Ovary (tissue), 9 donors: ENCODE data around the gene NPHP4. TPM values are rescaled to one million over a fixed set of nuclear protein-coding genes. Genes with fewer than 3 reads are reported as not detected.
A peak's percentile ranks its signal among the peaks of the same experiment; 100 is the strongest.

Experiments used
- DNase-seq, 5 donors: peaks; one replicate each; pipeline ENCODE4 v3.0.0-alpha.2; 2019 to 2020
- H3K27ac ChIP-seq, 2 donors: fragments of 200-600 bp; one replicate each; pipeline versions ENCODE4 v1.5.1 to v1.8.0; 2019 to 2022
- H3K27me3 ChIP-seq: fragments of 200-600 bp; one replicate; pipeline ENCODE4 v1.8.0; 2022
- H3K36me3 ChIP-seq: fragments of 200-600 bp; sonication (generic); one replicate; pipeline ENCODE4 v1.5.1; 2019
- H3K4me1 ChIP-seq: one replicate; pipeline ENCODE4 v1.8.1; 2013; ENCODE audit warnings: mild to moderate bottlenecking, moderate library complexity; ENCODE audit not compliant: insufficient read depth
- H3K4me3 ChIP-seq: fragments of 200-600 bp; sonication (generic); one replicate; pipeline ENCODE4 v1.5.1; 2017
- H3K9me3 ChIP-seq, 2 donors: fragments of 200-600 bp in 1 of 2; sonication (generic) in 1 of 2; one replicate each; pipeline versions ENCODE4 v1.5.1 to v1.8.1; 2013 to 2019; ENCODE audit warnings: mild to moderate bottlenecking in 1 of 2, moderate library complexity in 1 of 2
- CTCF ChIP-seq, 3 donors: fragments of 450-650 bp in 2 of 3; fragments of 200-600 bp in 1 of 3; IDR thresholded peaks; one replicate each; pipeline versions ENCODE4 v1.5.1 to v1.8.0; 2016 to 2022; ENCODE audit warnings: antibody characterized with exemption in 3 of 3, mild to moderate bottlenecking in 1 of 3
- EP300 ChIP-seq: sonication (generic); formaldehyde crosslinking; IDR thresholded peaks from one replicate; pipeline ENCODE4 v1.6.1; 2017; ENCODE audit warnings: antibody characterized with exemption
- POLR2A ChIP-seq: fragments of 450-650 bp; IDR thresholded peaks from one replicate; pipeline ENCODE4 v1.6.1; 2017; ENCODE audit warnings: antibody characterized with exemption, mild to moderate bottlenecking, moderate library complexity
- WGBS, 3 donors: extraction: QIAGEN DNeasy Blood & Tissue Kit in 1 of 3; methylation state at CpG; one replicate each; pipeline versions ENCODE4 v1.1.5 to v1.1.7; 2013 to 2017; 5-methylcytosine and 5-hydroxymethylcytosine counted together
- intact Hi-C, 4 donors: fragments of 100-400 bp; cut with DNase I; formaldehyde crosslinking; loops; one replicate each; pipeline versions ENCODE4 v1.11.0 to v1.15.1; 2022 to 2023
- polyA plus RNA-seq, 2 donors: library from polyadenylated mRNA; stranded (reverse); fragments of 200-250 nt in 1 of 2; fragments of 350-450 nt in 1 of 2; fragmentation: Illumina TruSeq in 1 of 2; extraction: RNeasy Lipid Tissue Mini Kit (QIAGEN cat#74804) in 1 of 2; gene quantifications; one replicate each; pipeline ENCODE4 v1.2.3, GENCODE V29; 2013 to 2014
- total RNA-seq, 7 donors: library from RNA; depleted of rRNA in 2 of 7; stranded (reverse); fragments of >200 nt in 2 of 7; fragmentation: NEBNext Ultra II Directional in 3 of 7; extraction: Animal tissue kit (Norgen Biotek cat#: 25700) in 3 of 7; gene quantifications; one replicate each; pipeline versions ENCODE4 v1.1.0 to v1.2.4, GENCODE V29; 2016 to 2023
- donor health status: DM: no; HTN: no; CAD: no; lungs with moderate emphysema.
- donor health status: DM: no; HTN: no; CAD: no.
- donor health status: Bipolar disorder and iron deficiency.
- donor health status: DM: yes; HTN: yes; CAD: no.
- donor health status: DM: no; HTN: no; CAD: no.
- donor health status: DM: yes; HTN: yes; CAD: no.

The NPHP4 gene
- total and polyA plus RNA-seq, 9 donors, result 1.5 to 20.8 (median 10.7) TPM

- Histone ChIP-seq H3K27me3 (no peaks in the 10 kb centered on the region), H3K27ac (no peak overlapping the region), H3K36me3 (no peaks in the 10 kb centered on the region), H3K4me1 (peaks cover 4% of the 10 kb centered on the region), H3K9me3 (no peaks in the 10 kb centered on the region), H3K4me3 (no peak overlapping the region)
- TF ChIP-seq CTCF (IDR thresholded peaks at IDR 0.05) (no peak), POLR2A (no peak), EP300 (no peak)
- intact Hi-C loops, result no loop called here
- DNase-seq, result peak in 1 of 5 donors; percentile 4
- 45 to 67% (median 59%) methylated on average over 13 of the region's 13 CpGs for WGBS, 3 donors
These were observed 43.0 kb downstream of the NPHP4 start for GRCh38 chr1:5949085-5949760.

DNA sequence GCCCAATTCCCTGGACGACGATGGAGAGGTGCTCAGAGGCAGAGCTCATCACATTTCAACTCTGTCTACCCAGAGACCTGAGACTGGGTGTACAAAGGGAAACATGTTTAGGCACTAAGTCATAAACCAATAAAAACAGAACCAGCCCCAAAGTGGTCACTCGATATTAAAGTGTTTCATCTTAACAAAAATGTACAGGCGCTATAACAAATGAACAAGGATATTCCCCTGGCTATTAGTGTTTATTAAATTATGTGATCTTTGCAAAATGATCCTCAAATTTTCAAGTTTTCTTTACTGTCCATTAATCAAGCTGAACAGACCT, 43.6 kb downstream of the NPHP4 start:
- H3K36me3 ChIP-seq, result no peaks in the 10 kb centered on the region
- TF ChIP-seq CTCF (IDR thresholded peaks at IDR 0.05), result no peak
- no peaks in the 10 kb centered on the region for H3K9me3 ChIP-seq
- H3K4me1 ChIP-seq, result peaks cover 4% of the 10 kb centered on the region
- no peaks in the 10 kb centered on the region for H3K27me3 ChIP-seq
- no peak for DNase-seq
- H3K27ac ChIP-seq, result no peak overlapping the region
- WGBS, 3 donors, result 57 to 80% (median 63%) methylated on average over 4 of the region's 4 CpGs
- no peak overlapping the region for H3K4me3 ChIP-seq
- intact Hi-C loops, result no loop called here

GRCh38 chr1:5947978-5948680, 44.1 kb downstream of the NPHP4 start:
- Histone ChIP-seq H3K4me3 (no peak overlapping the region), H3K36me3 (no peaks in the 10 kb centered on the region), H3K9me3 (no peaks in the 10 kb centered on the region), H3K27me3 (no peaks in the 10 kb centered on the region), H3K27ac (no peak overlapping the region), H3K4me1 (peaks cover 4% of the 10 kb centered on the region)
- WGBS, 3 donors, result 83 to 88% (median 86%) methylated on average over 20 of the region's 20 CpGs
- no peak for TF ChIP-seq EP300
- TF ChIP-seq CTCF (IDR thresholded peaks at IDR 0.05), result no peak
- TF ChIP-seq POLR2A, result no peak
- peak in 2 of 5 donors; percentile 8 to 12 for DNase-seq
- intact Hi-C loops, result no loop called here

DNA sequence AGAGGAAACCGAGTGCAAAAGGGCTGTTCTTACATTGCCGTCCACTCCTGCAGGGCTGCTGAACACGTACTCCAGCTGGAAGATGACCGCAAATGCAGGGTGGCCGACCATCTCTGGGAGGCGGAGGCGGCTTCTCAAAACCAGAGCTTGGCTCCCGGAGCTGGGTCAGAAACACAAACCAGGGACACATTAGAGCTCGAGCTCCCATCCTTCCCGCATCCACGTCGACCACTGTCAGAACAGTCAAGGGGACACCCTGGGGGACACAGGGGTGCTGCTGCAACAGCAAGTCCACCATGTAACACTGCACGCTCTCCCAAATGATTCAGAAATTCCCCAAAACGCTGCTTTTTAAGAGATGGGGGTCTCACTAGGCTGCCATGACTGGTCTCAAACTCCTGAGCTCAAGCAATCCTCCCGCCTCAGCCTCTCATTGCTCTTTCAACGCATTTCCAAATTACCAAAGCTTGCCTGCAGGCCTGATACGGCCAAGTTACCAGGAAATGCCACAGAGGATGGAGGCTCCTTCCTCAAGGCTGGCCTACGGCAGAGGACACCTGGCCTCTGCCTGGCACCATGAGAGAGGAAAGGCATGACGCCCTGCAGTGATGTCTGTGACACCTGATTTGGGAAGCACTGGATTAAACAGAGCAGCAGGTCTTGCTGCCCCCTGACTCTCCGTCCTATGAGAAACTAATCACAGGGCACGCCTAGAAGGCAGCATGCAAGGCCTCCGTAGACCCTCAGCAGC, 45.0 kb downstream of the NPHP4 start:
- Histone ChIP-seq H3K27me3 (no peaks in the 10 kb centered on the region), H3K4me1 (peaks cover 4% of the 10 kb centered on the region), H3K9me3 (no peaks in the 10 kb centered on the region), H3K4me3 (no peak overlapping the region), H3K36me3 (no peaks in the 10 kb centered on the region), H3K27ac (no peak overlapping the region)
- TF ChIP-seq POLR2A, result no peak
- no peak for TF ChIP-seq EP300
- no peak for TF ChIP-seq CTCF (IDR thresholded peaks at IDR 0.05)
- no peak for DNase-seq
- WGBS, 3 donors, result 91 to 98% (median 95%) methylated on average over 22 of the region's 22 CpGs
- intact Hi-C loops, result no loop called here
